Gastroesophageal sphincter (tissue), 3 donors: Measurements from ENCODE around the gene LRRFIP1.

ENCODE experiments used
- EP300 ChIP-seq: sonication (generic); formaldehyde crosslinking; IDR thresholded peaks from one replicate; pipeline ENCODE4 v1.6.1; 2017; ENCODE audit warnings: antibody characterized with exemption, mild to moderate bottlenecking
- POLR2AphosphoS5 ChIP-seq: sonication (generic); formaldehyde crosslinking; IDR thresholded peaks from one replicate; pipeline ENCODE4 v1.6.1; 2017; ENCODE audit warnings: antibody characterized with exemption
- TF ChIP-seq, protein P1 (sequence below), 4 experiments: fragments of 200-600 bp in 2 of 4; fragments of 450-650 bp in 2 of 4; sonication (generic) in 1 of 4; IDR thresholded peaks; one replicate each; pipeline ENCODE4 v1.5.1; 2017 to 2019; ENCODE audit warnings: antibody characterized with exemption in 4 of 4, mild to moderate bottlenecking in 2 of 4, moderate library complexity in 2 of 4

DNA sequence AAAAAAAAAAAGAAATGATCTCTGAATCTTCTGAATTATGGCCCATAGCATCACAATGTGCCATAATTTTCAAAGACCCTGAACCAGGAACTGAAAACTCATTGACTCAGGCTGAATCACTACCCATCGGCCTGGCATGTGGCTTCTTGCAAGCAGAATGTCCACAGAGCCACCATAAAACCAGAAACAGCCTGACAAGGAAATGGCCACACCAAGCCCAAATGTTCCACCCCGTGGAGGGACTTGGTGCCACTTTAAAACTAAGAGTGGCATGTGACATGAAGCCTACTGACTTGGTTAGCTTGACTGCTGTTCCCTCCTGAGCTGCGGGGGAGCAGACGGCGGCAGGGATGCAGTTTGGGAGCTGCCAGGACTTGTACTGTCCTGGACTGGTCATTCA, 100.0 kb downstream of the LRRFIP1 start:
- TF ChIP-seq, protein P1, sequence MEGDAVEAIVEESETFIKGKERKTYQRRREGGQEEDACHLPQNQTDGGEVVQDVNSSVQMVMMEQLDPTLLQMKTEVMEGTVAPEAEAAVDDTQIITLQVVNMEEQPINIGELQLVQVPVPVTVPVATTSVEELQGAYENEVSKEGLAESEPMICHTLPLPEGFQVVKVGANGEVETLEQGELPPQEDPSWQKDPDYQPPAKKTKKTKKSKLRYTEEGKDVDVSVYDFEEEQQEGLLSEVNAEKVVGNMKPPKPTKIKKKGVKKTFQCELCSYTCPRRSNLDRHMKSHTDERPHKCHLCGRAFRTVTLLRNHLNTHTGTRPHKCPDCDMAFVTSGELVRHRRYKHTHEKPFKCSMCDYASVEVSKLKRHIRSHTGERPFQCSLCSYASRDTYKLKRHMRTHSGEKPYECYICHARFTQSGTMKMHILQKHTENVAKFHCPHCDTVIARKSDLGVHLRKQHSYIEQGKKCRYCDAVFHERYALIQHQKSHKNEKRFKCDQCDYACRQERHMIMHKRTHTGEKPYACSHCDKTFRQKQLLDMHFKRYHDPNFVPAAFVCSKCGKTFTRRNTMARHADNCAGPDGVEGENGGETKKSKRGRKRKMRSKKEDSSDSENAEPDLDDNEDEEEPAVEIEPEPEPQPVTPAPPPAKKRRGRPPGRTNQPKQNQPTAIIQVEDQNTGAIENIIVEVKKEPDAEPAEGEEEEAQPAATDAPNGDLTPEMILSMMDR (IDR thresholded peaks at IDR 0.05) = no peak
- no peak for TF ChIP-seq POLR2AphosphoS5
- no peak for TF ChIP-seq EP300
